H9 (cell line): ENCODE measurements around the gene COA6. TPM values are rescaled to one million over a fixed set of nuclear protein-coding genes. Genes with fewer than 3 reads are reported as not detected.

Experiments used
- DNase-seq: peaks from one replicate; pipeline ENCODE4 v3.0.0-alpha.2; 2017
- H2AFZ ChIP-seq: one replicate; pipeline ENCODE4 v1.6.1; 2013; ENCODE audit warnings: mild to moderate bottlenecking, low read length, control low read depth, moderate library complexity
- H2AK5ac ChIP-seq: 2 replicates; pipeline ENCODE4 v1.6.1; 2013; ENCODE audit warnings: low read length, control low read depth, mixed read lengths; ENCODE audit not compliant: insufficient read length
- H2BK120ac ChIP-seq: one replicate; pipeline ENCODE4 v1.6.1; 2013; ENCODE audit warnings: low read depth, mild to moderate bottlenecking, low read length, control low read depth, inconsistent platforms; ENCODE audit not compliant: poor library complexity, severe bottlenecking
- H2BK12ac ChIP-seq: 2 replicates; pipeline ENCODE4 v1.6.1; 2013; ENCODE audit warnings: low read length, control low read depth, mixed read lengths, low read depth; ENCODE audit not compliant: insufficient read length
- H2BK15ac ChIP-seq: 2 replicates; pipeline ENCODE4 v1.6.1; 2013; ENCODE audit warnings: low read depth, low read length, control low read depth
- H2BK20ac ChIP-seq: one replicate; pipeline ENCODE4 v1.6.1; 2013; ENCODE audit warnings: low read depth, mild to moderate bottlenecking, low read length, control low read depth, inconsistent platforms; ENCODE audit not compliant: poor library complexity, severe bottlenecking
- H2BK5ac ChIP-seq: 2 replicates; pipeline ENCODE4 v1.6.1; 2013; ENCODE audit warnings: low read length, control low read depth, mixed read lengths; ENCODE audit not compliant: insufficient read length
- H3K14ac ChIP-seq: 2 replicates; pipeline ENCODE4 v1.6.1; 2013; ENCODE audit warnings: low read length, control low read depth; ENCODE audit not compliant: insufficient read depth
- H3K18ac ChIP-seq: 2 replicates; pipeline ENCODE4 v1.6.1; 2013; ENCODE audit warnings: low read depth, mild to moderate bottlenecking, mixed read lengths, low read length, control low read depth; ENCODE audit not compliant: insufficient read length
- H3K23ac ChIP-seq: 2 replicates; pipeline ENCODE4 v1.6.1; 2013; ENCODE audit warnings: low read length, control low read depth, mixed read lengths, low read depth; ENCODE audit not compliant: insufficient read length
- H3K23me2 ChIP-seq: 2 replicates; pipeline ENCODE4 v1.6.1; 2013; ENCODE audit warnings: low read depth, mild to moderate bottlenecking, mixed read lengths, low read length, control low read depth; ENCODE audit not compliant: insufficient read length, poor library complexity, severe bottlenecking
- H3K27ac ChIP-seq: 2 replicates; pipeline ENCODE4 v1.5.1; 2013; ENCODE audit warnings: low read length, control low read depth, mixed read lengths, low read depth; ENCODE audit not compliant: insufficient read length
- H3K27me3 ChIP-seq: 2 replicates; pipeline ENCODE4 v1.6.1; 2013; ENCODE audit warnings: low read length, control low read depth, inconsistent platforms; ENCODE audit not compliant: insufficient read depth
- H3K4ac ChIP-seq: 2 replicates; pipeline ENCODE4 v1.6.1; 2013; ENCODE audit warnings: low read depth, mild to moderate bottlenecking, control low read depth, inconsistent platforms, low read length, moderate library complexity
- H3K4me1 ChIP-seq: 2 replicates; pipeline ENCODE4 v1.6.1; 2013; ENCODE audit warnings: low read length, control low read depth, inconsistent platforms; ENCODE audit not compliant: insufficient read depth
- H3K4me2 ChIP-seq: 2 replicates; pipeline ENCODE4 v1.6.1; 2013; ENCODE audit warnings: low read length, control low read depth, mixed read lengths; ENCODE audit not compliant: insufficient read length, insufficient read depth
- H3K56ac ChIP-seq: 2 replicates; pipeline ENCODE4 v1.6.1; 2013; ENCODE audit warnings: low read depth, mild to moderate bottlenecking, mixed read lengths, low read length, control low read depth; ENCODE audit not compliant: insufficient read length
- H3K79me1 ChIP-seq: 2 replicates; pipeline ENCODE4 v1.6.1; 2013; ENCODE audit warnings: low read depth, mild to moderate bottlenecking, moderate library complexity, low read length, control low read depth, inconsistent platforms; ENCODE audit not compliant: insufficient read depth, poor library complexity, severe bottlenecking
- H3K79me2 ChIP-seq: 2 replicates; pipeline ENCODE4 v1.6.1; 2013; ENCODE audit warnings: low read length, control low read depth, inconsistent platforms; ENCODE audit not compliant: insufficient read depth
- H3K9ac ChIP-seq: 2 replicates; pipeline ENCODE4 v1.6.1; 2013; ENCODE audit warnings: low read length, control low read depth, mixed read lengths; ENCODE audit not compliant: insufficient read length; ENCODE audit errors: extremely low read depth
- H3K9me3 ChIP-seq: one replicate; pipeline ENCODE4 v1.6.1; 2013; ENCODE audit warnings: low read depth, low read length, inconsistent platforms; ENCODE audit not compliant: control insufficient read depth
- H3T11ph ChIP-seq: one replicate; pipeline ENCODE4 v1.6.1; 2013; ENCODE audit warnings: mild to moderate bottlenecking, low read length, control low read depth, inconsistent platforms
- H4K20me1 ChIP-seq: one replicate; pipeline ENCODE4 v1.6.1; 2013; ENCODE audit not compliant: control insufficient read depth, insufficient read length, insufficient read depth
- H4K5ac ChIP-seq: 2 replicates; pipeline ENCODE4 v1.6.1; 2013; ENCODE audit warnings: low read depth, mild to moderate bottlenecking, mixed read lengths, low read length, control low read depth; ENCODE audit not compliant: insufficient read length
- H4K8ac ChIP-seq: replicated peaks from 2 replicates; pipeline ENCODE4 v1.6.1; 2013; ENCODE audit warnings: low read length, control low read depth, mixed read lengths, low read depth; ENCODE audit not compliant: insufficient read length
- H4K91ac ChIP-seq: 2 replicates; pipeline ENCODE4 v1.6.1; 2013; ENCODE audit warnings: low read depth, mild to moderate bottlenecking, moderate library complexity, mixed read lengths, low read length, control low read depth; ENCODE audit not compliant: insufficient read length
- H3K27ac Mint-ChIP-seq, 3 experiments: 2 replicates in 2 of 3; 3 replicates in 1 of 3; pipeline ENCODE4 v1.8.0; 2020 to 2021; ENCODE audit warnings: mixed read lengths in 3 of 3, mild to moderate bottlenecking in 1 of 3, moderate library complexity in 1 of 3
- H3K27me3 Mint-ChIP-seq: 2 replicates; pipeline ENCODE4 v1.8.0; 2021; ENCODE audit warnings: low read depth, mild to moderate bottlenecking, moderate library complexity, mixed read lengths
- H3K36me3 Mint-ChIP-seq, 3 experiments: 2 replicates in 2 of 3; 3 replicates in 1 of 3; pipeline ENCODE4 v1.8.0; 2020 to 2021; ENCODE audit warnings: low read depth in 3 of 3, mixed read lengths in 3 of 3; ENCODE audit not compliant: insufficient read depth in 1 of 3
- H3K4me1 Mint-ChIP-seq, 2 experiments: 2 replicates each; pipeline ENCODE4 v1.8.0; 2020; ENCODE audit warnings: mixed read lengths in 2 of 2
- H3K4me3 Mint-ChIP-seq, 2 experiments: 2 replicates in 1 of 2; 3 replicates in 1 of 2; pipeline ENCODE4 v1.8.0; 2020 to 2021; ENCODE audit warnings: mild to moderate bottlenecking in 2 of 2, mixed read lengths in 2 of 2, moderate library complexity in 1 of 2
- H3K9me3 Mint-ChIP-seq, 2 experiments: 2 replicates in 1 of 2; 3 replicates in 1 of 2; pipeline ENCODE4 v1.8.0; 2020; ENCODE audit warnings: mild to moderate bottlenecking in 2 of 2, mixed read lengths in 2 of 2, moderate library complexity in 1 of 2
- CTCF ChIP-seq: fragments of 200-600 bp; sonication (generic); conservative IDR thresholded peaks from 3 replicates; pipeline ENCODE4 v1.8.0; 2021; ENCODE audit warnings: antibody characterized with exemption, mild to moderate bottlenecking
- total RNA-seq: library from RNA; stranded (reverse); gene quantifications from 2 replicates; pipeline ENCODE4 v1.2.1, GENCODE V29; 2021

Gene COA6
- total RNA-seq, 1 experiment from 2014 or later: 42.3 TPM

- H3K36me3 Mint-ChIP-seq: no peaks in the 10 kb centered on the region
- no peak for TF ChIP-seq CTCF
- peaks cover 2% of the 10 kb centered on the region for H3K27me3 Mint-ChIP-seq
- H3K18ac ChIP-seq: no peak overlapping the region
- H3K9me3 ChIP-seq: no peaks in the 10 kb centered on the region
- no peak overlapping the region for H3K4me3 Mint-ChIP-seq
- no peaks in the 10 kb centered on the region for H3K27me3 ChIP-seq
- H2AK5ac ChIP-seq: no peak overlapping the region
- H3K23ac ChIP-seq: no peak overlapping the region
- H3K27ac Mint-ChIP-seq: no peak overlapping the region
- no peak overlapping the region for H3K56ac ChIP-seq
- no peak overlapping the region for H2BK20ac ChIP-seq
- no peaks in the 10 kb centered on the region for H3K9me3 Mint-ChIP-seq
- H3K4ac ChIP-seq: no peak overlapping the region
- H3K27ac ChIP-seq: no peak overlapping the region
- peaks cover 0 to 4% of the 10 kb centered on the region in 2 experiments; a peak in 1 of 4 replicates for H3K4me1 Mint-ChIP-seq
- H2BK15ac ChIP-seq: no peak overlapping the region
- no peak overlapping the region for H2AFZ ChIP-seq
- no peak overlapping the region for H4K91ac ChIP-seq
- H4K8ac ChIP-seq: no peak overlapping the region
- no peaks in the 10 kb centered on the region for H3K23me2 ChIP-seq
- H4K20me1 ChIP-seq: no peaks in the 10 kb centered on the region
- H2BK120ac ChIP-seq: no peak overlapping the region
- no peaks in the 10 kb centered on the region for H3K79me2 ChIP-seq
- H2BK5ac ChIP-seq: no peak overlapping the region
- H2BK12ac ChIP-seq: no peak overlapping the region
- H3K4me1 ChIP-seq: no peaks in the 10 kb centered on the region
- H4K5ac ChIP-seq: no peak overlapping the region
- H3T11ph ChIP-seq: no peak overlapping the region
- no peak overlapping the region for H3K14ac ChIP-seq
- no peak for DNase-seq
- no peaks in the 10 kb centered on the region for H3K79me1 ChIP-seq
- no peak overlapping the region for H3K4me2 ChIP-seq
- no peak overlapping the region for H3K9ac ChIP-seq
Measured at GRCh38 chr1:234357831-234358230, 15.4 kb upstream of the COA6 start.
